Aorta (tissue), 5 donors: ENCODE data around the gene SPC25. TPM values are rescaled to one million over a fixed set of nuclear protein-coding genes. Genes with fewer than 3 reads are reported as not detected.
A peak's percentile ranks its signal among the peaks of the same experiment; 100 is the strongest.
"Not testable (repeated sequence)": the region's sequence is repeated elsewhere in the genome, so short reads cannot be mapped to it uniquely, and the experiment has no call there.

Source experiments
- ATAC-seq: fragments of 200-7000 bp; cut with Tn5 transposase; one replicate; pipeline ENCODE4 v1.9.1; 2022; ENCODE audit warnings: moderate library complexity; ENCODE audit not compliant: low FRiP score
- DNase-seq, 2 donors: peaks; one replicate each; pipeline ENCODE4 v3.0.0-alpha.2; 2020
- H3K27ac ChIP-seq, 2 donors: one replicate each; pipeline ENCODE4 v1.5.1; 2013; ENCODE audit warnings: low read length in 2 of 2, mild to moderate bottlenecking in 2 of 2, moderate library complexity in 2 of 2, control low read depth in 1 of 2, inconsistent platforms in 1 of 2, low read depth in 1 of 2
- H3K27me3 ChIP-seq, 2 donors: one replicate each; pipeline ENCODE4 v1.6.1; 2013; ENCODE audit warnings: control low read depth in 1 of 2, low read length in 1 of 2, mild to moderate bottlenecking in 1 of 2, moderate library complexity in 1 of 2; ENCODE audit not compliant: insufficient read depth in 2 of 2, control insufficient read depth in 1 of 2
- H3K36me3 ChIP-seq, 2 donors: one replicate each; pipeline ENCODE4 v1.6.1; 2013; ENCODE audit warnings: control low read depth in 1 of 2, low read length in 1 of 2, mild to moderate bottlenecking in 1 of 2; ENCODE audit not compliant: insufficient read depth in 2 of 2, control insufficient read depth in 1 of 2
- H3K4me1 ChIP-seq, 2 donors: one replicate each; pipeline ENCODE4 v1.6.1; 2013; ENCODE audit warnings: low read length in 2 of 2, control low read depth in 1 of 2, mild to moderate bottlenecking in 1 of 2, moderate library complexity in 1 of 2; ENCODE audit not compliant: insufficient read depth in 2 of 2, control insufficient read depth in 1 of 2
- H3K4me3 ChIP-seq, 2 donors: one replicate each; pipeline ENCODE4 v1.5.1; 2013; ENCODE audit warnings: low read length in 2 of 2, control low read depth in 1 of 2, mild to moderate bottlenecking in 1 of 2
- H3K9me3 ChIP-seq: one replicate; pipeline ENCODE4 v1.6.1; 2013; ENCODE audit warnings: mild to moderate bottlenecking, low read length; ENCODE audit not compliant: control insufficient read depth
- WGBS, 2 donors: extraction: QIAGEN DNeasy Blood & Tissue Kit; methylation state at CpG; one replicate each; pipeline ENCODE4 v1.1.7; 2013; 5-methylcytosine and 5-hydroxymethylcytosine counted together
- intact Hi-C, 2 donors: fragments of 100-400 bp; cut with DNase I; formaldehyde crosslinking; loops; one replicate each; pipeline versions ENCODE4 v1.14.2 to v1.15.0; 2022
- long read RNA-seq, 2 donors: library from polyadenylated mRNA; unstranded; transcript quantifications; one replicate each; pipeline ENCODE4 v2.0.0, GENCODE V29; 2020 to 2021
- polyA plus RNA-seq, 2 donors: library from polyadenylated mRNA; stranded (reverse); fragments of 200-250 nt; gene quantifications; one replicate each; pipeline ENCODE4 v1.2.3, GENCODE V29; 2013
- total RNA-seq, 2 donors: library from RNA; stranded (reverse); fragmentation: NEBNext Ultra II Directional; extraction: Animal tissue kit (Norgen Biotek cat#: 25700); gene quantifications; one replicate each; pipeline ENCODE4 v1.2.1, GENCODE V29; 2021
- donor health status: healthy with polysubstance abuse.
- donor health status: Bipolar disorder and iron deficiency.
- donor health status: DM: no; HTN: no; CAD: no.
- donor health status: DM: no; HTN: no; CAD: no.
- donor health status: DM: yes; HTN: yes; CAD: no.

The SPC25 gene
- total RNA-seq (under 1 TPM; 0.58 to 0.93 TPM), polyA plus RNA-seq (1 to 10 TPM in 1 of 2 donors, under 1 TPM in 1; 0.23 to 1.0 TPM)
- long read RNA-seq, donor 1, partial matches to known transcripts = 0 of 13 reads
- long read RNA-seq, donor 1, other reads (novel, unspliced or antisense) = 13 of 13 reads
- long read RNA-seq, donor 2, partial matches to known transcripts = 0 of 9 reads
- long read RNA-seq, donor 2, other reads (novel, unspliced or antisense) = 9 of 9 reads

- DNase-seq = peak; percentile 92 to 94
- whole genome bisulfite sequencing, 2 donors = 1% methylated on average over 38 of the region's 38 CpGs
- no peak within 1 kb of the TSS for H3K27ac ChIP-seq
Observed at GRCh38 chr2:168890006-168890782, at the start of gene SPC25. TSS of gene SPC25 (minus strand) at chr2:168890430. CDS start at chr2:168889519, 911 bp downstream.

GRCh38 chr2:168939918-168940317 lies 49.7 kb upstream of the SPC25 start:
- WGBS, 2 donors = 93 to 96% methylated on average over 4 of the region's 4 CpGs
- Histone ChIP-seq H3K27me3 (no peaks in the 10 kb centered on the region), H3K4me1 (no peaks in the 10 kb centered on the region), H3K36me3 (no peaks in the 10 kb centered on the region), H3K9me3 (no peaks in the 10 kb centered on the region), H3K27ac (no peak overlapping the region), H3K4me3 (no peak overlapping the region)
- no peak for DNase-seq
- intact Hi-C loops = no loop called here
- no peak for ATAC-seq

More at GRCh38 chr2:168890006-168890782, at the start of gene SPC25:
- no peaks in the 10 kb centered on the region for H3K4me1 ChIP-seq
- ATAC-seq = peak; percentile 93
- no peaks in the 10 kb centered on the region for H3K9me3 ChIP-seq
- H3K36me3 ChIP-seq = no peaks in the 10 kb centered on the region
- no peak within 1 kb of the TSS for H3K4me3 ChIP-seq
- intact Hi-C loops = no loop called here
- no peaks in the 10 kb centered on the region for H3K27me3 ChIP-seq

DNA sequence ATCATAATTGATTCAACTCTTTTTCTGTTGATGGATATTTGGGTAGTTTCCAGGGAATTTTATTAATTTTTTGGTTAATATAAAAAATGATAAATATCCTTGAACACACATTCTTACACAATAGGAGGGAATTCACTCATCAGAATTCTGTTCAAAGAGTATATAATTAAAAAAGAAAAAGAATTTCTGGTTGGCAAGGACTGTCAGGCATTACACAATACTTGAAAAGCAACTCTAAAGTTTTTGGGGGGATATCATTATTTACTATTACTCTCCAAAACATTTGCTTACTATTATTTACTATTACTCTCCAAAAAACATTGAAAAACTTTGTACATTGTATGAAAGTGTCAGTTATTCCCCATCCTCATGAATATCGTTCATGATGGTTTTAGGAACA lies 48.8 kb upstream of the SPC25 start:
- H3K9me3 ChIP-seq = no peaks in the 10 kb centered on the region
- 94 to 96% methylated on average over 1 of the region's 1 CpG for WGBS, 2 donors
- no peaks in the 10 kb centered on the region for H3K36me3 ChIP-seq
- H3K4me1 ChIP-seq = no peaks in the 10 kb centered on the region
- DNase-seq (no peak), ATAC-seq (no peak)
- H3K27ac ChIP-seq = no peak overlapping the region
- intact Hi-C loops = no loop called here
- H3K27me3 ChIP-seq = peaks cover 0 to 1% of the 10 kb centered on the region in 2 donors
- H3K4me3 ChIP-seq = no peak overlapping the region

GRCh38 chr2:168935810-168936581 lies 45.8 kb upstream of the SPC25 start:
- WGBS, 2 donors = 85 to 86% methylated on average over 14 of the region's 14 CpGs
- intact Hi-C loops = no loop called here
- ATAC-seq = no peak

GRCh38 chr2:168934826-168935225 lies 44.6 kb upstream of the SPC25 start:
- intact Hi-C loops = no loop called here
- H3K4me3 ChIP-seq = no peak overlapping the region
- no peak for ATAC-seq
- H3K9me3 ChIP-seq = no peaks in the 10 kb centered on the region
- H3K4me1 ChIP-seq = no peaks in the 10 kb centered on the region
- H3K36me3 ChIP-seq = no peaks in the 10 kb centered on the region
- peaks cover 0 to 3% of the 10 kb centered on the region in 2 donors for H3K27me3 ChIP-seq
- no peak overlapping the region for H3K27ac ChIP-seq
- DNase-seq = no peak
- WGBS, 2 donors = 92 to 94% methylated on average over 2 of the region's 2 CpGs

More at GRCh38 chr2:168935810-168936581, 45.8 kb upstream of the SPC25 start:
- no peaks in the 10 kb centered on the region for H3K36me3 ChIP-seq
- H3K27me3 ChIP-seq = peaks cover 0 to 1% of the 10 kb centered on the region in 2 donors
- H3K4me1 ChIP-seq = no peaks in the 10 kb centered on the region
- no peak for DNase-seq
- no peaks in the 10 kb centered on the region for H3K9me3 ChIP-seq
- H3K27ac ChIP-seq = no peak overlapping the region
- H3K4me3 ChIP-seq = no peak overlapping the region

DNA sequence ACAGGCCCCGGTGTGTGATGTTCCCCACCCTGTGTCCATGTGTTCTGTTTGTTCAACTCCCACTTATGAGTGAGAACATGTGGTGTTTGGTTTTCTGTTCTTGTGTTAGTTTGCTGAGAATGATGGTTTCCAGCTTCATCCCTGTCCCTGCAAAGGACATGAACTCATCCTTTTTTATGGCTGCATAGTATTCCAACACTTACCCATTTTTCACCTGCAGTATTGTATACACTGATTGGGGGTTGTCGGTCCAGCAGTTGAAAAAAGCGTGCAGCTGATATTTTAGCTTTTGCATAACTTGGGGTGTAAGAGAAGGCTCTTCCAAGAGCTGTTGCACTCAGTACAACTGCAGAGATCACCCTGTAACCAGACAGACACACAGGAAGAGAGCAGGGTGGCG lies 41.9 kb upstream of the SPC25 start:
- ATAC-seq, H3K9me3 ChIP-seq, H3K36me3 ChIP-seq, H3K4me1 ChIP-seq, H3K4me3 ChIP-seq, DNase-seq, intact Hi-C loops, H3K27ac ChIP-seq, H3K27me3 ChIP-seq: not testable (repeated sequence)
- 96 to 98% methylated on average over 4 of the region's 4 CpGs for WGBS, 2 donors

DNA sequence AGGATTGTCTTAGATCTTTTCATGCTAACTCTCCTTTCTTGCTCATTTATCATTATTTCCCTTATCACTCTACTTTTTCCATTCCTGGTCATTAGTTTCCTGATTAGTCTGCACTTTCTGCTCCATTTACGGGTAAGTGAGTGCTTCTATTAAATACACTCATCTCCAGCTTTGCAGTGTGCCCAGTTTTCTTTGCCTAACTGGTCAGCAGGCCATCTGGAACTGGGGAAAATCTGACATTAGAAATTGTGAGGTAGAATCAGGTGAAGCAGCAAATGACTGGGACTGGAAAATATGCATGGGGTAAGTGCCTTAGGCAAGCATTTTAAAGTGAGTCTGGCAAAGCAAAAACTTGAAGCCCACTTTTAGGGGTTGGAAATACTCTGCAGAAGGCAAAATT lies 40.0 kb upstream of the SPC25 start:
- intact Hi-C loops = no loop called here

GRCh38 chr2:168929031-168929430 lies 38.8 kb upstream of the SPC25 start:
- DNase-seq (no peak), ATAC-seq (no peak)
- Histone ChIP-seq H3K27ac (no peak overlapping the region), H3K27me3 (peaks cover 0 to 2% of the 10 kb centered on the region in 2 donors), H3K4me3 (no peak overlapping the region), H3K36me3 (no peaks in the 10 kb centered on the region), H3K4me1 (no peaks in the 10 kb centered on the region), H3K9me3 (no peaks in the 10 kb centered on the region)
- WGBS, 2 donors = 30 to 35% methylated on average over 3 of the region's 3 CpGs
- intact Hi-C loops = loop anchor here (10.0 kb wide), 2 partner anchors 344 to 584 kb away; no protein-coding TSS in a partner anchor

More for the DNA sequence above, 40.0 kb upstream of the SPC25 start:
- 41 to 50% methylated on average over 1 of the region's 1 CpG for WGBS, 2 donors
- ATAC-seq = no peak
- no peak overlapping the region for H3K4me3 ChIP-seq
- no peaks in the 10 kb centered on the region for H3K9me3 ChIP-seq
- no peak overlapping the region for H3K27ac ChIP-seq
- no peak for DNase-seq
- no peaks in the 10 kb centered on the region for H3K36me3 ChIP-seq
- no peaks in the 10 kb centered on the region for H3K4me1 ChIP-seq
- H3K27me3 ChIP-seq = peaks cover 0 to 3% of the 10 kb centered on the region in 2 donors
